ENCODE results near the gene KISS1.

The KISS1 gene

DNA sequence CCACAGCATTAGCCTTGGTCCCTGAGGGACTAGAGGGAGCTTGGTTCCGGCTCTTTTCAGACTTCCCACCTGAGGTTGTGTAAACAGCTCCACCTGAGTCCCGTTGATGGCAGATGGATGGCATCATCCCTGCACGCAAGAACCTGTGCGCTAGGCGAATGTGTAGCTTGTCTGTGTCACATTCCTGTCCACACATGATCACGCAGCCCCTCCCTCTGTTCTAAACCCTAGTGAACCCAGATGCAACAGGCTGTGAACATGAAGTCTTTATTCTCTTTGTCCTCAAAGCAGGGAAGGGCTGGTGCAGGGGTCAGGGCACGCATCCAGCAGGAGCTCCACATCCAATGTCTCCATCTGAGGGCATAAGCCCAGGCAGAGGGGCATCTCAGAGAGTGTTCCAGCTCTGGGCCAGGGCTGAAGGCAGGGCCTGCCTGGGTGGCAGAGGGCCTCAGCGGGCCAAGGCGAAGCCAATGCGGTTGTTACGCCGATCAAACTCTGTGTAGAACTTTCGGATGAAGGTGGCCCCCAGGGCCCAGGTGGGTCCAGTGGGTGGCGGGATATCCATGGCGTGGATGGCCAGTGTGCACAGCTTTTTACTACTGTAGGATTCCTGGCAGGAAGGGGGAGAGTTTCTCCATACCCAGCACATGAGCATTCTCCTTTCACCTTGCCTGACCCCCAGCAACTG, 41.6 kb downstream of the KISS1 start:
- DNase-seq (ENCODE audit: low spot score), result no peak

DNA sequence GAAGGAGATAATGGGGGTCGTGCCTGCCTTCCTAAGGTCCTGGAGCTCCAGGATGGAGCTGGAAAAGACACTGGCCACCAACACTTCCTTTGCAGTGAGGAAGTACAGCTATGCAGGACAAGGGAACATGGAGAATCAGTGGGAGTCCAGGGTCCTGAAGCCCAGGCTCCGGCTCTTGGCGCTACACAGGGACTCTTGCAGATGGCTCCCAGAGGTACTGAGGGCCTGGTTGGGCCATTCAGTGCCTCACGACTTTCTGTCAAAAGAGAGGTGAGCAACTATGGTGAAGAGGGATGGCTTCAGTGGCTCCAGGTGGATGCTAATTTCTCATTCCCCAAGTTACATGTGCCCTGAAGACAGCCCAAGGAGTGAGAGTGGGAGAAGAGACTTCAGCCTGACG, 42.6 kb downstream of the KISS1 start:
- DNase-seq (ENCODE audit: low spot score), result no peak

DNA sequence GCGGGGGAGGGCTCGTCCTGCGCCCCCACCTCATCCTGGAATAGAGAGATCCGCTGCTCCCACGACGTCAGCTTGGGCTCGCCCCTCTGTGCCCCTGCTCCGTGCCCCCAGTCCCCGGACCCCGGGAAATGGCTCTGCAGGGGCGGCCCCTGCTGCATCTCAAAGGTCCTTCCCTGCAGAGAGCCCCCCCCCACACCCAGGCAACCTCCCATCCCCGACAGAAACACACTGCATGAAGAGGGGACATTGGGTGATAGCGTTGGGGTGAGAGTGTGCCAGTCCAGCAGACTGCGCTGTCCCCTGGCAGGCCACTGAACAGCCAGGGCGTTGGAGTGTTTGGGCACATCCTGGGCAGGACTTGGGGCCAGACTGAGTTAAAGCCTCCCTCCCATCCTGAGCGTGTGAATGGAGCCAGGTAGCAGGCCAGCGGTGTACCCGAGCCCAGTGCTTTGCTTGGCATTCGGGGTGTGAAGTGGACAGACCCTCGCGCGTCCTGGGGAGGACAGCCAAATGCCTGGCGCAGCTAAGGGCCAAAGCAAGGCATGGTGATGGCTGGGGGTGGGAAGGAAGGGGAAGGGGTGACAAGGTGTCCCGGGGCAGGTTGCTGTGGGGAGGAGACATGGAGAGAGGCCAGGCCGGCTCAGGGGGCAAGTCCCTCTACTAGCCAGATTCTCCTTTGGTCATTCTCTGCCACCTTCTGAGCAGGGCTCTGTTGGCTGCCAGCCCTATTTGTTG, 43.8 kb downstream of the KISS1 start:
- no peak for DNase-seq (ENCODE audit: low spot score)

DNA sequence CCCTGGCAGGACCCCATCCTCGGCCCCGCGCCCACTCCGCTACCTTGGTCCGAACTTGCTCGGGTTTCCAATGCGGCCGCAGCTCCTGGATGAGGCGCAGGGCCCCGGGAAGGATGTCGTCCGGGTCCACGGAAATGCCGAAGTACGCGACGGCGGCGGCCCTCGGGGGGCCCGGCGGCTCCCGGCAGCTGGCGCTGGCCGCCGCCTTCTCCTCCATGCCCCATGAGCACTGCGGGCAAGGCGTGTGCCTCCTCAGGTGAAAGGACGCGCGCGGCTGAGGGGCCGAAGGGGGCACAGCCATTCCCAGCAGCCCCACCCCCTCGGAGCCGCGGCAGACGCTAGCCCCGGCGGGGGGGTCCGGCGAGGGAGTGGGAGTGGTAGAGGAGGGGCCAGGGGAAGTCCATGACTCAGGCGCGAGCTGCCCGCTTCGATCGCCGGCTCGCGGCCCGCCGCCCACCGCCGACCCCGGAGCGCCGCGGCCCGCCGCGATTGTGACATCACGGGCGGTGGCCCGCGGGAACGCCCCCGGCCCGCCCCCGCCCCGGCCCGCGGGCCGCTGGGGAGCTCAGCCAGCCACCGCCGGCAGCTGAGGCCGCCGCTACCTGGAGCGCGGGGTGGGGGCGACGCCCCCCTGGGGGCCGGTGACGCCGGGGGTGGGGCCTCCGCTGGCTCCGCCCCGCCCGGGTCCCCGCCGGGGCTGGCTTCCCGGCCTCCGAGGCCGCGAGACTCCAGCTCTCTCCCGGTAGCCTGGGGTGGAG, 44.6 kb downstream of the KISS1 start, which contains the start of gene ETNK2:
Gene ETNK2 (minus strand): TSS at position 493 of the 758 bp plus-strand sequence. CDS start 192 bp downstream, at position 301.
- DNase-seq (ENCODE audit: low spot score), result peak; percentile 89

DNA sequence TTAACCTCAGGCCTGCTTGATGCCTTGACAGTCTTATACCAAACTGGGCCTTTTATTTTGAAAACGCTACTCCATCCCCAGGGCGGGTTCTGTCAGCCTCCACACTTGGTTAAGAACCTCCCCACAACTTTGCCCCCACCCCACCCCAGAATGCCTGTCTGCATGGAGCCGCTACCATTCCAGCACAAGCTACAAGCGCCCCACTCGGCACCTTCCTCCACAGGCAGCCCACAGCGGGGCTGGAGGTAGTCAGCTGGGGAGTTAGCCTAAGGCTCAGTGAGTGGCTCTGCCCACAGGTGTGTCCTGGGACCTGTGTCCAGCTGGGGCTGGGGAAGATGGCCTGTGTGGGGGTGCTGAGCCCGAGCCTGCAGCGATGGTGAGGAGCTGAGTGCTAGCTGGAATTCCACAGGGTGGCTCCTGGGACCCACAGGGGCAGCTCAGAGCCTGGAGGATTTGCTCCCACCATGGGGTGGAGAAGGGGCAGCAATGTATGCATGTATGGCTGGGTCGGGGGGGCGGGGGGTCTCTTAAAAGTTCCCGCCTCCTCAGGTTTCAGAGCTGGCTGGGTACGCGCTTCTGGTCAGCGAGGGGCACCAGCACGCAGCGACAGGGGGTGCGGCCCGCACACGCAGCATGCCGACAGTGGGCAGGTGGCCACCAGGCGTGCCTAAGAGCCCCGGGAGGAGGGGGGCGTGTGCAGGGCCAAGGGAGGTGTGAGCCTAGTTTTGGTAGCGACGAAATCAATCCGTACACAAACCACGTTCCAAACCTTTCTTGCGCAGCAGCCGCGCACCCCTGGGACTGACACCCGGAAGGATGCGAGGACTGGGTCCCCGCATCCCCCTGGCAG, 45.4 kb downstream of the KISS1 start:
- no peak for DNase-seq (ENCODE audit: low spot score)

DNA sequence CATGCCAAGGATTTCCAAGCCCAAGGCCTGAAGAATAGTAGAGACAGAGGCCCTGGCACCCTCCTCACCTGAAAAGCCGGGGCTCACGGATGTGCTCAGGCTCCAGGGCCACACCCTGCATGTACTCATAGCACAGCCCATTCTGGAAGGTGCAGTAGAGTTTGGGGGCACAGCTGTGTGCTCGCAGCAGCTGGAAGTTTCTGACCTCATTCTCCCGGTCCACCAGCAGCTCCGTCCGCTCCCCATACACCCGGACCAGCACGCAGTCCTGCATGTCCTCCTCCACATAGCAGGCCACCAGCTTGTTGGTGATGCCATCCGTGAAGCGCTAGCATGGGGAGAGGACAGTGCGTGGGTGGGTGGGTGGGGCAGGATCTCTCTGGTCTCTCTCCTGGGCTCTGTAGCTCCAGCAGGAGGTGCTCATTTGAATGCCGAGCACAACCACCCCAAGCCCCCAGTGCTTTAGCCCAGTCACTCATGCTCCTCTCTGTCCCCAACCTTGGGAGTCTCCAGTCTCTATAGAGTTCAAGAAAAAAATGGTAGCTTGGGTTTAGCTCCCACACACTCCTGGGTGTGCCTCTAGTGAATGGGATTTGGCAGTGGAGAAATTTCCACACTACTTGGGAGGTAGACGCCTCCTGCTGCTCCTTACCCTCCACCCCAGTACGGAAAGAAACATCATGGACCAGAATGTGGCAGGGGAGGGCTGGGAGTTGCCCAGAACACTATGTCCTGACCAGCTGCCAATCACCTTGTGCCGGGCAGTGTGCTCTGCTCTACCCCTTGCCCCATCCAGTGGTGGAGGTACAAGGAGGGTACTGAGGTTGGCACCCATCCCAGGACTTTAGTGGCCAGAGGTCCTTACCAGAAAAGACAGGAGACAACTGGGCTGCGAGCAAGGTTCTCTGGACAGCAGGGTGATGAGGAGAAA, 46.4 kb downstream of the KISS1 start:
- no peak for DNase-seq (ENCODE audit: low spot score)

DNA sequence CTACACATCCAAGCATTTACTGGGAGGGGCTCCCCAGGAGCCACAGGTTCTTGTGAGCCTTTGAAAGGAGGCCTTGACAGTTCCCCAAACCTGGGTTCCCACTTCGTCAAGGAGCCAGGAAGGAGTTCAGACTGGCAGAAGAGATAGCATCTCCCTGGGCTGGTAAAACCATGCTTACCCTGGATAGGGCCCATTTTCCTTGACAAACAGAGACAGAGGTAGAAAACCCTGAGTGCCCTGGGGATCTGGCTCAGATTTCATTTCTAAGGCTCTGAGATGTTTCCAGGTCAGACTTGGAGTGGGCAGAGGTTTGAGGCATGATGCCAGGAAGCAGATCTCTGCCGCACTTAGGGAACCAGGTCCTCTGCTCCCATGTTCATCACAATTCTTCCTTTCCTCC, 47.2 kb downstream of the KISS1 start:
- no peak for DNase-seq (ENCODE audit: low spot score)

DNA sequence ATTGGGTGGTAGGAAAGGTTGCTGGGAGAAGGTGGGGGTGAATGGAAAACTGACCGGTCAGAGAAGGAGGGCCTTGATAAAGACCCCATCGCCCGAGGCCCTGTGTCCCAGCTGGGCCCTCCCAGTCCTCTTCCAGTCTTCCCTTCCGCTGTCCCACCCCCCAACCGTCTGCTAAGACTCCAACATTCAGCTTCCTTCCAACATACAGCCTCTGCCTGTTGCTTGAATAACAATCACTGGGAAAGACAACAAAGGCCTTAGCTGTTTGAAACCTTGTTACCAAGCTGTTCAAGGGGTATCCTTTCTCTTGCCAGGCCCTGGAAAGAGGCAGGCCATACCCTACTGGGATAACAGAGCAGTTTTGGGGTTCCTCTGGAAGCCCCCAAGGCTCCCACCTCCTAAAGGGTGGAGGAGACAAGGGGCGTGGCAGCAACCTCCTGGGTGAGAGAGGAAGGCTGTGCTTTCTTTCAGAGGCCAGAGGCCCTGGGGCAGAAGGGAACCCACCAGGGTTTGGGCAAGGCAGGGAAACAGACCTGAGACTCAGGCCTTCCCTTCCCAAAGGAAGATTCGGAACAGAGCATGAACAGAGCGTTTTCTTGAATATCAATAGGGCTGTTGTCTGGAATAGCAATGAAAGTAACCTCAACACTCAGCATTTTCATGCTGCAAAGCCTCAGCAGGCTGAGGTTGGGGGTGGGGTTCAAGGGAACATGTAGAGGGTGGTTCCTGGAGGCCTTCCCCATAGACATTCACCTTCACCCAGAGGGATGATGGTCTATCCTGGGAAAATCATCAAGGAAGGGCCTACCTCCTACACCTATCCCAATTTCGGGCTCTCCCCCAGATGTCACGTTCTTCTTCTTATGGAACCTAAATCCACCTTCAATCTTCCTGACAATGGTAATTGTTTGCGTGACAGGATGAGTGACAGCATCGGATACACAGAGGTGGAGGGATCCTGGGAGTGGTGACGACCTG, 48.6 kb downstream of the KISS1 start:
- no peak for DNase-seq (ENCODE audit: low spot score)

DNA sequence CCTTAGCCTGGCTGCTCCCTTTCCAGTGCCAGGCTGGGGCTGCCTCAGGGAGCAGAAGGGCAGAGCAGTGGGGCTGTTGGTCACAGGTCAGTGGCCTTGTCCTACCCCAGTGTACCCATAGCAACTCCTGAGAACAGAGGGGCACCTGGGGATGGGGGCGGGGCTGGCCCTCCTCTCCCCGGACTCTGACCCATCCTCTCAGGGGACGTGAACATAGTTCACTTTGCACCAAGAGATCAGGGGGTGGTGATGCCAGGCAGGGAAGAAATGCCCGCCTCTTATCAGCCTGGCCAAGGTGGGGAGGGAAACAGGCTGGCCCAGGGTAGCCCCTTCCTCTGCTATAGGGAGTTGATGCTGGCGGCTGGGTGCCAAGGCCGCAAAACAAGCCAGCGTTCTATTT, 49.3 kb downstream of the KISS1 start:
- no peak for DNase-seq (ENCODE audit: low spot score)

DNA sequence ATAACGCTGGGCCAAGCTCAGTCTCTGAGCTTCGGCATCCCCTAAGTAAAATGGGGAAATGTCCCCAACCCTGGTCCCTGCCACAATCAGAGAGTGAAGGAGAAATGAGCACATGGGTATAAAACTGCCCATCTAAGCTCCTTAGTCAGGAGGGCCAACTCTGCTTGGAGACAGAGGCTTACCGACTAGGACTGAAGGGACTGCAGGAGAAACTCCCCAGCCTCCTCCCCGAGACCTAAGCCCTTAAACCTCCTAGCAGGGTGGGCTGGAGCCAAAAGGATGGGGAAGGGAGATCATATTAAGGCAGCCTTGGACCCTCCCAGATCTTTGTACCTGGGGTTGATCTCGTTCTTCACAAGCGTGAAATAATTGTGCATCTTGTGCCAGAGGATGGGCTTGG, 50.0 kb downstream of the KISS1 start:
- no peak for DNase-seq (ENCODE audit: low spot score)

DNA sequence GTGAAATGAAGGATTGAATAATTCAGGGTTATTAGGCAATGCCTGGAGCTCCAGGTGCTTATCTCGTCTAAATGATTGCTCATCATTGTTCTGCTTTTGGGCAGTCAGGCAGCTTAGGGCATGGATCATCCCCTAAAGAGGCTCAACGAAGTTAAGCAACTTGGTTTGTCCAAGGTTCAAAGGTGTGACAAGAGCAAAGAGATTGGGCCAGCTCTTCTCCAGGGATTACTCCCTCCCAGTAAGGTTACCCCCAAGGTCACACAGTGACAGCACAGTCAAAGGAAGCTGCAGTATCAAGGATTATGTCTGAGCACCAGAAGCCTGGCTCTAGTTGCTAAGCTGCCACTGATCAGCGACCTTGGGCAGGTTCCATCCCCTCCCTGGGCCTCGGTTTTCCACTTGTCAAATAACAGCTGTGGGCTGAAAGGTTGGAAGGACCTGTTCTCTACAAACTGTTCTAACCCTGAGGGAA, 51.2 kb downstream of the KISS1 start:
- peak; percentile 43 for DNase-seq (ENCODE audit: low spot score)

DNA sequence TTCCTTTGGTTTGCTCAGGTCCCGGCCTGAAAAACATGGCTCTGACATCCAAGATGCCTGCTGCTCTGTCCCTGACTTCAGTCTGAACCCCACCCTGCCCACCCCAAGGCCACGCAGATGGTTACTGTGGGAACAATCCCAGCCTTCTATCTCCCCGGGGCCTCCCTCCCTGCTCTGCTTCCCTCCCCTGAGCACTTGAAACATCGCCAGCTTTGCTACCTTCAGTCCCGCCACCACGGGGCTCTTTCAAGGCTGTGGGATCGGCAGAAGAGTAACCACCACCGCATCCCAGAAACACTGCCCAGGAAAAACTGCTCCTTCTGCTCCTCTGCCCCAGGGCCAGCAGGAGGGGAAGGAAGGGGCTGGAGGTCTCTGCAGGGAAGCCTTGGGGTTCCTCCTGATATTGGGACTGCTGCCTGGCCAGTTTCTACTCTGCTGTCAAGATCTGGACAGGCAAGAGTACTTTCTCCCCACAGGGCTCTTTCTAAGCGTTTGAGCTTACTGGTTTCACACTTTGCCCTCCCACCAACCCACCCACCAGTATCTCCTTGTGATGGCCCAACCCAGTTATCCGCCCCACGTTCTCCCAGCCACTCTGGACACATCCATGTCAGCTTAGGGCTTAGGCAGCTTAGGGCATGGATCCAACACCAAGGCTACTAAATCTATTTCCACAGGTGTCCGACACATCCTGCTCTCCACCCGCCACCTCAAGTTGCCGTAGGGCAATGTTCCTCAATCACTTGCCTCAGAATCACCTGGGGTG, 52.8 kb downstream of the KISS1 start:
- DNase-seq (ENCODE audit: low spot score), result no peak

DNA sequence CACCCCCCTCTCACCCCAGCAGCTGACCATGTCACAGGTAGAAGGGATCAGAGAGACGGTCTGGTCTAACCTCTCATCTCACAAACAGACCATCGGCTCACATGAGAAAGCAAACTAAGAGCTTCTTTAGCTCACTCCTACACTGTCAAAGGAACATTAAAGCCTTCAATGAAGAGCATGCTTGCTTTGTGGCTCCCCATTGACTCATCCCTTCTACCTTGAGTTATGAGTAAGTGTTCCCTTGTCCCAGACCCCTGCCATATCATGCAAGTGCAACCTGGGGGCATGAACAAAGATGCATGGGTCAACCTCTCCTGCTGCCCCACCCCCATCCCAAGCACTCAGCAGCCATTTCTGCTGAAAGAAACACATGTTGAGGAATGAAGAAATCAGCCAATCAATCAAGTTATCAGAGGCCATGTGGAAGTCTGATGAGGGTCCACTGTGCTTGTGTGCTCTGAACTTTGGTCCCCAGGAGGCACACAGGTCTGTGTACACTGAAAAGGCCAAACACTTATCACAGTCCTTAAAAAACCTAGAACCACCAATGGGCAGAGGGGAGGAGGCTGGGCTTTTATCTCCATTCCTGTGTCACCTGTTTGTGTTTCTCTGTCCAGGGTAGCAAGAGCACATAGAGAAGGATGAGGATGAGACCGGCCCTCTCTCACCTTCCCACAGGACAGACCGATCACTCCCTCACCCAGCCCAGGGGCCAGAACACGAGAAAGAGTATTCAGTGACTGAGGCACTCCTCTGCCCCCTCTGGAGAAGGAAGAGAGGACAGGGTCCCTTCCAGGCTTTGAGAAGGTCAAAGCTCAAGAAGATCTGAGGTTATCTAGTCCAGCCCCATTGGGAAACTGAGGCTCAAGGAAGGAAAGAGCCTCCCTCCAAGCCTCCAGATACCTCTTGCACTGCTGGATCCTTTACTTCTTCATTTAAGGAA, 54.0 kb downstream of the KISS1 start:
- no peak for DNase-seq (ENCODE audit: low spot score)

DNA sequence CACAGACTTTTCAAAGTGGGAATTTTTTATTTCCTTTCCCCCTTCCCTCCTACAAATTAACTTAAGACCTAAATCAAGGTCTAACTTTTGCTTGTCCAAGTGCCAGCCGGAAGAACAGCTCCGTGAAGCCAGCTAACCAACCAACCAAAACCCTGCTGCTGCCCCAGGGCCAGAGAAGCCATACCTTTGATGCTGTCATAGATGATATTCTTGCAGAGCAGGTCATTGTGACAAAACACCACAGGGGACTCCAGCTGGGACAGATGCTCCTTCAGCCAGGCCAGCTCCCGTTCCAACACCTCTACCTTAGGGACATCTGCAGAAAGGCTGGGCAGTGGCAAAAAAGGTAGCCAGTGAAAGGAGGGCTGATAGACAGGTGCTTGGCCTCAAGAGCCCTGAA, 55.2 kb downstream of the KISS1 start:
- no peak for DNase-seq (ENCODE audit: low spot score)

All from HuH-7 (cell line).